ENCODE measurements around the gene LHX1. TPM values are rescaled to one million over a fixed set of nuclear protein-coding genes. Genes with fewer than 3 reads are reported as not detected.
A peak's percentile ranks its signal among the peaks of the same experiment; 100 is the strongest.

Gene LHX1
- total RNA-seq, 1 experiment from 2014 or later = 2.2 TPM

DNA sequence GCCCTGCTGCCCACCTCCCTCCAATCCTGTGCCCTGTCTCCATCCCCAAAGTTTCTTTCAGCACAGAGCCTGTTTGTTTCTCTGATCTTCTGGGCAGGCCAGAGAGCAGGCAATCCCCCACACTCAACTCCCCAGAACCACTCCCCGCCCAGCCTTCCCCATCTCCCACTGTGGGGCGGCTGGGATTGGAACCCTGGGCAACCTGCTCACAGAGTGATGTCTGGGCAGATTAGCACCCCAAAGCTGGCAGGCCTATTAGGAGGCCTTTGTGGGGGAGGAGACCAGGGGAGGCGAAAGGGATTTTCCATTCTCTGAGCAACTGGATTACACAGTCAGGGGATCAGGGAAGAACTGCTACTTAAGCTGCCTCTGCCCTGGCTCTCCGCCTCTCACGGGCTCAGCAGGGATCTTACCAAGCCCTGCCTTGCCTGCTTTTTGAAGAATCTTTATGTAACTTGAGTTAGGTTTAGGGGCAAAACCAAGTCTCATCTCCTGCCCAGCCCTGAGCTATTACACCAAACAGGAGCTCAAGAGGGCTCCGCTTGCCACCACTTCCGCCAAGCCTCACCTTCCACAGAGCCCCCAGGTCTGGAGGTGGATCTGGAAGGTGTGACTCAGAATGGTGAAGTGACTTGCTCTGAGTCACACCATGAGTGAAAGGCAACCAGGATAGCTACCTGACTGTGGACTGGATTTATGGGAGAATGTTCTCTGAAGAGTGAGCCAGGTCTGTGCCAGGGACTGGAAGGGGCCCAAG, 16.0 kb upstream of the LHX1 start:
- peak; percentile 93 for DNase-seq (ENCODE audit: low read depth)

DNA sequence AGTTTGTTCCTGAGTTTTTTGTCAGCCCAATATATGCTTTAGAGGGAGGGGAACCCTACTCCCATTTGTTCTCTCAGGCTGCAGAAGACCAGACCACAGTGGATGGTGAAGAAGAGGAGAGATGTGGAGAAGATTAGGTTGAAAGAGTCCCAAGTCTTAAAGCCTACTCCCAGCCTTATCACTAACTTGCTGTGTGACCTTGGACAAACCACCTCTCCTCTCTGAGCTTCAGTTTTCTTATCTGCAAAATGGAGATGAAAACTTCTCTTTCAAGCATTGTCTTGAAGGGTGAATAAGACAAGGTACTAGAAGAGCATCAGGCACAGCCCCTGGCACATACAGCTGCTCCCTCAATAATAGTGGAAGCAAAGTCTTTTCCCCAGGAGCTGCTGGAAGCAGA, 15.1 kb upstream of the LHX1 start:
- no peak for DNase-seq (ENCODE audit: low read depth)

DNA sequence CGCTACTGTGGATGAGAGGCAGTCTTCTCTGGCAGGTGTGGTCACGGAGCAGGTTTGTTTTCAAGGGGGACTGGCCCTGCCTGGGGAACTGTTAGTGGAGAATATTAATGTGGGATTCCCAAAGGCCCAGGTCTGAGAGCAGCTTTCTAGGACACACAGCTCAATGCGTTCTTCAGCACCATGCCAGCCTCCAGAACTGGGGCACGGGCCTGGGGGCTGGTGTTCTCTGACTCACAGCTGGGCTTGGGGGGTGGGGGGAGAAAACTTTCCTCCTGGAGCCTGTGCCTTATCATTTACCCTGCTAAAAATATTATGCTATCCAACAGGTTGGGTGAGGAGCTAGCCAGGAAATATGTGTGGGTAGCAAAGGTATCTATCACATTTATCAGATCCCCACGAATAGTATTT, 13.5 kb upstream of the LHX1 start:
- DNase-seq (ENCODE audit: low read depth) = no peak

DNA sequence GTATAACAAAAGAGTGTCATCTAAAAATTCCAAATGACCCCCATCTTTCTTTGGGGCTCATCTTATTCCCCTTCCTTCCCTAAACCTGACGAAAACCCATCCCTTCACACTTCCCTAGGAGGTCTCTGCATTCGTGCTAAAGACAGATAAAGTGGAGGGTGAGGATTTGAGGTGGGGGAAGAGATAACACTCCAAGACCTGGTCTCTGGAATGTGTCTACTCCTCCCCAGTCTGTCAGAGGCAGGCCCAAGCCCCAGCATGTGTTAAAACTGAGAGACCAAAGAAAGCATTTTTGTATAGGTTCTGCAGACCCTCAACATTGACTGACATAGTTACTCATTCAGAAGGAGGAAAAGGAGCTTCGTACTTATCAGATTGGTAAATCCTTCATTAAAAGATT, 11.0 kb upstream of the LHX1 start:
- no peak for DNase-seq (ENCODE audit: low read depth)

DNA sequence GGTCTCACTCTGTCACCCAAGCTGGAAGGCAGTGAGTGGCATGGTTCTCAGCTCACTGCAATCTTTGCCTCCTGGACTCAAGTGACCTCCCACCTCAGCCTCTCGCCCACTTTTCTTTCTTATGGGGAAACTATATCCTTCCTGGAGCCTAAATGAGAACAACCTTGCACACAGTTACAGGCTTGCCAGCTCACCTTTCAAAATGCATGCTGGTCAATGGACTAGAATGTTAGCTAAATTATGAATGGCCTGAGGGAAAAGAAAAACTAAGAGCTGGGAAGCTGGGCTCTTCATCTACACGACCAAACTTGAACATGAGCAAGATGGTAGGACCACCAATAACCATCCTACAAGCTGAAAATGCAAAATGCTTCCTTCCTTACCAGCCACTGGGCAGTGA, 10.6 kb upstream of the LHX1 start:
- DNase-seq (ENCODE audit: low read depth) = no peak

DNA sequence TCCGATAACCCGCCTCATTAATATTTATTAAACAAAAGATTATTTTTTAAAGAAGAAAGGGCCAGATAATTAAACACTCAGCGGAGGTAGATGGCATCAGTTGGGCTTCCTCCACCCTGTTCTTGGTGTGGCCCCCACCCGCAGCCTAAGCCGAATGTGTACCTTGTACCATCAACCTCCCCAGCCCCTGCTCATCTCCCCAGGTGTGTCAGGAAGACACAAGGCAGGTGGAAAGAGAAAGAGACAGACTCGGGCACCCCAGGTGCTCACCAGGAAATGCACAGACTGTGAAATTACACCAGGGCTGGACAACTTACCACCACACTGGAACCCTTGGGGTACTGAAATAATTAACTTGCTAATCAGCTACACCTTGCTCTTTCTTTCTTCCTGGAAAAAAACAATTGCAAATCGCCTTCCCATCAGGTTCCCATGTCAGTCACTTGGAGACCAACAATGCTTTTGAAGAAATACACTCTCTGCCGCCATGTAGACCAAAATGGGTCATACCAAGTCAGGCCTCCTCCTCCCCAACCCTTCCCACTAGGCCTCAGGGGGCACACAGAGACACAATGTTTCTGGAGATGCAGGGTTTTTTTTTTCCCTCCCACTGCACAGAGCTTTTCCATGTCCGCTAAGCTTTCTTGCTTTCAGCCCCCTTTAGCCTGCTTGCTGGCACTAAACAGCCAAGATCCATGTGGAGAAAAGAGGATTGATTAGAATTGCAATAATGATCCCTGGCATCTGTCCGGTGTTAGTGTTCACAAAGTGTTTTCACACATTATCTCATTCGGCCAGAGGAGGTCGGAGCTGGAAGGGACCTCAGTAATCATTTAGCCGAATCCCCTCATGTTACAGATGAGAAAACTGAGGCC, 8.6 kb upstream of the LHX1 start:
- no peak for DNase-seq (ENCODE audit: low read depth)

DNA sequence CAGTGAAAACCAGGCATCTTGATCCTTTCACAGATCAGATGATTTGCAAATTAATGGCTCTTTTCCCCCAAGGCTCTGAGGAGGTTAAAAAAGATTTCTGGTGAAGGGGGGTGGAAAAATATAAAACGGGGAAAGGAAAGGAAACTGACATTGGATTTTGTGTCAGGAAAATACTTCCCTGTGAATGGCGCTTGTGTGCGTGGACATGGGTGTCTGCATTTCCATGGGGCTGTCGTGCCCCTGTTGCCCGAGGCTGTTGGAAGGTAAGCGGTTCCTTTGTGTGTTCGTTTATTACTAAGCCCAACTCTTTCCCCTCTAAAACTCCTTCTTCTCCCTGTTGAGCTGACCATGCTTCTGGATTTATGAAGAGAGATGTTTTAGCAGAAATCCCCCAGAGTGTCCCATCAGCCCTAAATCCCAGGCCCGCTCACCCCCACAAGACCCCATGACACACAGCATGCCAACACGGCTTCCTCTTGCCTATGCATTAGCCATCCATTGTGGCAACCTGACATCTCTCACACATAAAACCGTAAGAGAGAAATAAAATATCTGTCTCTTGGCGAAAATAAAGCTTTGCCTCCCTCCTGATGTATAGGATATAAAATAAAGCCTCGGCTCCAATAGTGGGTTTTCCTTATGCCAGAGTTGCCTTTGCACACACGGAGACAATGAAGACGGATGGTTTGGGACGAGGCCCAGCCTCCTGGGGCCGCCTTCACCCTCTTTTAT, 7.3 kb upstream of the LHX1 start:
- DNase-seq (ENCODE audit: low read depth) = no peak

DNA sequence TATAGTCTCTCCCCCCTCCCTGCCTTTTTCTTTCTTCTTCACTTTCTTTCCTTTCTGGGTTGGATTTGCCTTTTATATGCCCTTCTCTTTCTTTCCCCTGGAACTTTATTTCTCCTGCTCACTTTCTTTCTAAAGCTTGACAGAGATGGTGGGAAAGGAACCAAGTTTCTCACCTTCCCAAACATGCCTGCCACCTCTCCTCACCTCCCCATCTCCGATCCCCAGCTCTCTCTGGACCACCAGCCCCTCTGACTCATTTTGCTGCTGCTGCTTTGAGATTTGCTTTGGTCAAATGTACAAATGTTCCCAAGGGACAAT, 6.7 kb upstream of the LHX1 start:
- DNase-seq (ENCODE audit: low read depth) = no peak

DNA sequence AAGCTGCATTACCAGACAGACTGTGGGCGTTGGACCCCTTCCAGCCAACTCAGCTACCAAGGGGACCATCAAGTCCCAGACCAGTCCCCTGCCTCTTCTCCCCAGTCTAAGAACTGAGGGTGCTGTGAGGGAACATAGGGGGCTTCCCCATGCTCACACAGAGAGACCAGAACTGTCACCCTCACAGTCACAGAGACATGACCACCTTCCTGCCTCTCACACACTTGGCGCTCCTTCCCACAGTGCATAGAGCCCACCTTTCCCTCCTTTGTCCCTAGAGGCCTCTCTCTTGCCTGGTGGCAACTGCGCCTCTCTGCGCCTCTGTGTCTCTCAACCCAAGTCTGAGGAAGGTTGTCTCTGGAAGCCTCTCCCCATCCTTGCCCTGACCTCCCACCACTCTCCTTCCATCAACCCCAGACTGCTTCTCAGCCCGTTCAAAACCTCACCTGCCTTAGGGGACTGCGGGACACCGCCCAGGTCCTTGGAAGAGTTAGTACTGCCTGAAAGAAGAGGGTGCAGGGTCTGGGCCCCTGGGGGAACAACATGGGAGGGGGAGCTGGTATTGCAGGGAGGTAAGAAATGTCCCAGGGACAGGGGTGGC, 6.1 kb upstream of the LHX1 start:
- DNase-seq (ENCODE audit: low read depth) = no peak

DNA sequence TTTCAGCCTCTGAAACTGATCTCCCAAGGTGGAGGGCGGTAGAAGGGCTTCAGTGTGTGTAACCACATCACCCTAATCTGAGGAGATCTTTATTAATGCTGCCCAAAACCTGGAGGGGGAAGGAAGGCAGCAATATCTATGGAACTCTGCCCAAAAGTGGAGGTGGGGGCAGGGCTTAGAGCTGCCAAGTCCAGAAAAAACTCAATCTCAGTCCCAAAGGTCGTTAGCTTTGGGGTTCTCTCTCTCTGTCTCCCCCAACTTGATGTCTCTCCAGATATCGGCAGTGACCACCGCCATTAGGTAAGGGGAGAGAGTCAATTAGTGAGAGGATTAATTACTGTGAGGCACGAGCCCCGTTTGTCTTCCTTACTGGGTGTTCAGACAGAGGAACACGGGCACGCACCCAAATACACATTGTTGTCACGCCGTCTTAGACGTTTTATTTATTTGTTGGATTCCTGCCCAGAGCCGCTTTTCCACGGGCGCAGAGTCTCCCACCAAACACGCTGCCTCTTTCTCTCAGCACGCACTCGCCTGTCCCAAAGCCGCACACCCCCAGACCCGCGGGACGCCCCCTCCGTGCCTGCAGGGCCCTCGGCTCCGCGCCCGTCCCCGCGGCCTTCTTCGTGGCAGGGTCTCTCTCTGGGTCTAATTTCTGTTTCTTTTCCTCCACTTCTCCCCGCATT, 5.4 kb upstream of the LHX1 start:
- DNase-seq (ENCODE audit: low read depth) = no peak

DNA sequence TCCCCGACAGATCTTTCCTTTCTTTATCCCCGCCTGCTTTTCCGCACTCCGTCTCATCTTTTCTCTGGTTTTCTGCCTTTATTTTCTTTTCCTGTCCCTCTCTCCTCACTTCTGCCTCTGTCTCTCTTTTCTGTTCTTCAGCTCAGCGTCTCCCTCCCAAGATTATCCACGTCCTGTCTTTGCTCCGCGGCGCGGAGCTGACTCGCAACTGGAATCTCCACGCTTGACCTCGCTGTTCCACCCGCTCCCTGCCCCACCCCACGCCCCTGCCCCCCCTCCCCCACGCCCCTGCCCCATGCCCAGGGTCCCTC, 4.9 kb upstream of the LHX1 start:
- no peak for DNase-seq (ENCODE audit: low read depth)

DNA sequence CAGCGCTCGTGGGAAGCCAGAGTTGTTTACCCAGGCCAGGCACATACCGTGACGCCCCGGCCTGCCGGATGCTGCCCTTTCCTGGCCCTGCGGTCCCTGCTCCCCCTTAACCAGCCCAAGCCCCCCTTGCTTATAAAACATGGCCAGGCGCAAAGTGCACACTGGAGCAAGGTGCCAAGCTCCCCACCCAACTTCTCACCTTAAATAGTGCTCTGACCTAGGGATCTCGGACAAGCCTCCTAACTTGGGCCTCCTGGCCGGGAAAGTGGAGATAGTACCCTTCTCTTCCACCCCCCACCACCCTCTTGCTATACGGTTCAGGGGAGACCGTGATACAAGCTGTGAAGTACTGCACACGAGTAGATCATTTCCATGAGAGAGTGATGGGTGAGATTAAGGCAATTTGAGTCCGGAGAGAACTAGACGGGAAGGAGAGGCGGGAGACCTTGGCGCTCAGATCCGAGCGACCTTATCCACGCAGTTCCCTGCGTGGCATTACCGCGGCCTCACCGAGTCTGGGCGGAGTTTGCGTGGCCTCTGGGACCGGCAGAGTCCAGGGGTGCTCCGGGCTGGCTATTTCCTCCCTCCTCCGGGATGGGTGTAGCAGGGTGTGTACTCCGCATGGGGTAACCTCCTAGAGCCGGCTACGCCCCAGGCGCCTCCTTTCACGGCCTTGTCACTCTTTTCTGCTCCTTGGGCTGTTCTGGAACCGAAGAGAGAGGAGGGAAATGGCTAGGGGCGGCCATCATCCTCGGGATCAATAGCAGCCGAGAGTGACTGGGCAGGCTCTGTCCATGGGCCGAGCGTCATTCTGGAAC, 4.4 kb upstream of the LHX1 start:
- no peak for DNase-seq (ENCODE audit: low read depth)

DNA sequence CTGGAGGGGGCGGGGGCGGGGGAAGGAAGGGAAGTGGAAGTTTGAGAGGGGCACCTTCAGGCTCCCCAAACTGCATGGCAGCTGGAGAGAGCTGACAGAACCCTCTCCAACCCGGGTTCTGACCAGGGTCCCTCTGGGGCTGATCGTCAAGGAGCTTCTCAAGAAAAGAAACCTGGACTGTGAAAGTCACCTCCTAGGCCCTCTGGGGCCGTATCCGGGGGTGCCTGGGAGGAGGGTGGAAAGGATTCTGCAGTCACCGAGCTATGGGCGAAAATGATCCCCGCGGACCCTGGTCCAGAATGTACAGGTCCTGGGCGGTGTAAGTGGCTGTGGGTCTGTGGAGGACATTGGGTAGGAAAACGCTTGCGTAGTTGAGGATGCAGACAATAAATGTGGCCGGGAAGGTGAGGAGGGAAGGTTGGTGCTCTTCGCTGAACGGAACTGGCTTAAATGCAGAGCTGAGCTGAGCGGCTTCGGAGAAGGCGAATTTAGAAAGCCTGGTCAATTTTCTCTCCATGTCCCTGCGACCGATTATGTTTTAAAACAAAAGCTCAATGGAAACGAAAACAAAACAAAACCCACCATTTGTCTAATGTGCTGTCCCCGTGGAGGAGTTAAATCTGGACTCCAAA, 3.6 kb upstream of the LHX1 start:
- no peak for DNase-seq (ENCODE audit: low read depth)

DNA sequence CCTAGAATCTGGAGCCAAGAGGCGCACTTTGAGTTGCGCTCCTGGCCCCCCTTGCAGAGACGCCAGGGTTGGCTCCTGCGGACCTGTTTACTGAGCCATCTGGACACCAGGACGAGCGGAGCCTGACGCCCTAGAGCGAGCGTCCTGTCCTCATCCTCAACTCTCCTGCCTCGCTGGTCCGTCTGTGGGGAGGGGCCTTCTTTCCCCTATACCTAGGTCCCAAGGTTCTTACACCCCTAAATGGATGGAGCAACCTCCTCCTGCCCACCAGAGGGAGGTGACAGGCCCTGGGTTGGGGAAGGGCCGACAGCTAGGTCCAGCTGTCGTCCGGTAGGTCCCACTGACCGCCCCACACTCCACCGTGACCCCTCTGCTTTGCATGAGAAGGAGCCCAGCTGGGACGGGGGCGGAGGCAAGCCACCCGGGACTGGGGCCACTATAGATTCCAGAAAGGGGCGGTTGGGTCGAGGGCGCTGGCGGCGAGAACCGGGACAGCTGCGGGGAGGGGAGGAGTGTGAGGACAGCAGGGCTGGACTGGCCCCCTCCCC, 3.1 kb upstream of the LHX1 start:
- DNase-seq (ENCODE audit: low read depth) = no peak

DNA sequence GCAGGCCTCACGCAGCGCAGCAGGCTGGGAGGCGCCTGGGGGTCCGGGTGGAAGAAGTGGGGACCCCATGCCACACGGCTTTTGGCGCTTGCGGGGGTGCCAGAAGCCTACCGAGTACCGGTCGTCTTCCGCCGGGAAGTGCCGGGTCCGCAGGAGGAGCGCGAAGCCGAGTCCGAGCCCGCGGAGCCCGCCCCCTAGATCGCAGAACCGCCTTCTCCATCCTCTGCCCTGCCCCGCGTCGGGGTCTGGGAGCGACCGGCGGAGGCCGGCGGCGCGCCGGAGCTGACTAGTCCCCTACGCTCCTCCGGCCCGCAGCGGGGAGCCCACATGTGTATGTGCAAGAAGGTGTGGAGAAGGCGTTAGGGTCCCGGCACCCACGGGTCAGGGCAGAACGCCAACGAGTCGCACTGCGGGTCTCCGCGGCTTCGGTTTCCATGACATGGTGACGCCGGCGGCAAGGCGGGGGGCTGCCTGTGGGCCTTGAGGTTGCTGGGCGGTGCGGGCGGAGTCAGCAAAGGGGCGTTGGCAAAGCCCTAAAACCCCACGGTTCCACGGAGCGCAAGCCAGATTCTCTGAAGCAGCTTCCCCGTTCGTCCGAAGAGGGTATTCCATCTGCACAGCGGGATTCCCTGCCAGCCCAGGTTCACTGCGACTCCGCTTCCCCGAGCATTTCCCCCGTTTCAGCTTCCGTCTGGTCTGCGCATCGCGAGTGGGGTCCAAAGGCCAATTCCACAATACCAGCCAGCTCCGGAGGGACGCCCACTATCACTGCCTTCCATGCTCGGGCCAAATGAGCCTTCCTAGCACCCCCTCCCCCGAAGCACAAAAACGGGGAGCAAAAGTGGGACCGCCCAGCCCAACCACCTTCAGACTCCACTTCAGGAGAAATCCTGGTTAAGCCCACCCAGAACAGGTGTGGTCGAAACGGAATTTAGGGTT, 2.3 kb upstream of the LHX1 start:
- DNase-seq (ENCODE audit: low read depth) = peak; percentile 41

DNA sequence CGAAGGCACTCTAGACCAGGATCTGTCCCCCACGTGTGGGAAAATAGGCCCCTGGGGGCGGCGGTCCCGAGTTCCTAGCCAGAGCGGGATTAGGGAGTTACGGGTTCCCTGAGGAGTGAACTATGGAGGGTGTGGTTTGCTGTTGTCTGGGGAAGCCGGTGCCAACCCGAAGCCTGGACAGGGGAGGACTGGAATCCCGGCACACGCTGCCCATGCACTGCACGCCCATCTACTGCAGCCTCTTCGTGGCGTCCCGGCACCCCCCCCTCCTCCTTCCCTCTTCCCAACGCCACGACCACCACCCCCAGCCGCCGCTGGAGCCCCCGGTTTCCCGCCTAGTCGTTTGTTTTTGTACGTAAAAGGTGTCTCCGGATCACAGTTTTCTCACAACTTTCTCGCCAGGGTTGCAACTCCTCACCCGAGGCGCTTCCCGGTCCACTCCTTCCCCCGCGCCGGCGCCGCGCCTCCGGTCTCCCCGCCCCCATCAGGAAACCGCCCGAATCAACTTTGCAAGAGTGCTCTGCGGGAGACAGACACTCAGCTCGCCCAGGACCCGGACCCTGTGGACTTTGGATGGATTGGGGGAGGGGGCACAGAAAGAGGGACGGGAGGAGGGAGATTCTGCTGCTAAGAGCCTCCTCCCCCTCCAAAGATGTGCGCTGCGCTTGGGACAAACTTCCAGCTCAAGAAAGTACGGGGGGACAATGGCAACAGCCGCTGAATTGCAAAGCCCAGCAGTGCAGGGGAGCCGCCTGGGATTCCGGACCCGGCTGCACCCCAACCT, 1.4 kb upstream of the LHX1 start:
- DNase-seq (ENCODE audit: low read depth) = peak; percentile 68

DNA sequence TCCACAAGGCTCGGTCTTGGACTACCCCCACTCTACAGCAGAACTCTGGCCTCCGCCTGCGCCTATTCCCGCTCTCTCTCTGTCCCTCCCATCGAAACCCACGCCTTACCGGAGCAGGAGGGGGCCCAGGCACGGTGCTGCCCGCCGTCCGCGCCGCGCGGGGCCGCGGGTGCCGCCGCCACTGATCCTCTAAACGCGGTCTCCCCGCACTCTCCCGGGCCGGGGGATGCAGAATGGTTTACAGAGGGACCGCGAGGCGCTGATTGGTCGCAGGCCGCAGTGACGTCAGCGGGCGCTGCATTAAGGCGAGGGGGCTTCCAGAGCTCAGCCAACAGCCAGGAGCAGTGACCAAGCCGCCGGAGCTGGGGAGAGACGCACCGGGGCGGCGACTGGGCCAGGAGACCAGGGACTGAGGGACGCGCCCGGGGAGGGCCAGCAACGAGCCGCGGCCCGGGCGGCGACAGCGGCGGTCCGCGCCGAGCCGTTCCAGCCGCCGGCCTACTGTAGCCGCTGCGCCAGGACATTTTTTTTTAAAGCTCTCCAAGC, 747 bp upstream of the LHX1 start:
- peak; percentile 67 for DNase-seq (ENCODE audit: low read depth)

Data from HT1080 (cell line).